HG02970 (cell line): ENCODE measurements around the gene LAMTOR5.
"Not testable (repeated sequence)": the region's sequence is repeated elsewhere in the genome, so short reads cannot be mapped to it uniquely, and the experiment has no call there.

Source experiments
- ATAC-seq: cut with Tn5 transposase; IDR thresholded peaks from one replicate; pipeline ENCODE4 v1.9.1; 2021; ENCODE audit warnings: mild to moderate bottlenecking, moderate library complexity, moderate number of reproducible peaks; ENCODE audit not compliant: unreplicated experiment, low FRiP score

Gene LAMTOR5

GRCh38 chr1:110430366-110430765 lies 22.9 kb upstream of the LAMTOR5 start:
- ATAC-seq = no peak

DNA sequence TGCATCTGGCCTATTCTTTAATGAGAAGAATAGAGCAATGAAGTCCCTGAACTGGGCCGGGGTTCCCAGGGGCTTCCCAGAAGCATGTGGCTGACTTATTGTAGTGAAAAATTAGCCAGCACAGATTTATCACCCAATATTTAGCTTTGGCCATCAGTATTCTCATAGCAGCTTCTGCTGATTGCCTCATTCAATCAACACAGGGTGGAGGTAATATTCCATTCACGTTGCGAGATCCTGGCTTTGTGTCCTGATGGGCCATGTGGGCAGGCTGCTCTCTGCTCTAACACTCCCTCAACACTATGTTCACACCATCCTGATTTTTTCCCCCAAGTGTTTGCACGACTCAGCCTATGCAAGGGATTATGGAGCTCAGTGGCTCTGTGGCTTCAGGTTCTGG lies 21.5 kb upstream of the LAMTOR5 start:
- no peak for ATAC-seq

- no peak for ATAC-seq
These were observed 19.4 kb upstream of the LAMTOR5 start for GRCh38 chr1:110426854-110427253.

GRCh38 chr1:110425612-110426152 lies 18.2 kb upstream of the LAMTOR5 start:
- no peak for ATAC-seq

DNA sequence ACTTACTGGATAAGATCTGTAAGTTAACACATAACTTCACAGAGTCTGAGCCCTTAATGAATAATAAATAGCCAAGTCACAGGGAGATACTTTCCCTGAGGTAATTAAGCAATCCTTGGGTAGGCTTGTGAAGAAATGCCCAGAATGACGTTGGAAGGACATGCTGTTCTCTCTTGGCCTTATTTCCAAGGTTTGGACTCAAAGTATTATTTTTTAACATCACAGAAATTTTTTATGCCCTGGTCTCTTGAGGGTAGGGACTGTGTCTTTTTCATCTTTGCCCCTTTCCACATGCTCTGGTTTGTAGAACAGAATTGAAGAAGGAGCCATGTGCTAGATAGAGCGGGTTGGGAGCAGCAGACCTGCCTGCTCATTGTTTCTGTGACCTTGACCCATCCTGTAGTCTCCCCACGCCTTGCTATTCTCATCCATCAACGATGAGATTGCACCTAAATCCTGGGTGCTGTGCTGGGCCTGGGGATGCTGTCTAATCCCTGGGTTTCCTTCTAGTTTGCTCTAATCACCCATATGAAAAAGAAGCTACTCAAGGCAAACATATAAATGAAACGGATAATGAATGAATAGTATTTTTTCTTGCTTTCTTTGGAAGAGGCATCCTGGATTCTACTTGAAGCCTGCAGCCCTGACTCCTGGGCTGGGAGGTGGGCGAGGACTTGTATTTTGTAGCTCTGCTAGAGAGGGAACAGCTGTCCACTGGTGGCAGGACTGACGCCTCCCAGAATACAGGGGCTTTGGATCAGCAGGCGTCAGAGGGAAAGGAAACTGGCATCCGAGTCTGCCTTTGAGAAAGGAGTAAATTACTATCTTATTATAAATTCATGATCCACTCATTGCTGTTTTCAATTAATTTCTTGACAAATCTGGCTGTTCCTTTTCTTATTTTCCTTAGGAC lies 17.5 kb upstream of the LAMTOR5 start:
- ATAC-seq = no peak

DNA sequence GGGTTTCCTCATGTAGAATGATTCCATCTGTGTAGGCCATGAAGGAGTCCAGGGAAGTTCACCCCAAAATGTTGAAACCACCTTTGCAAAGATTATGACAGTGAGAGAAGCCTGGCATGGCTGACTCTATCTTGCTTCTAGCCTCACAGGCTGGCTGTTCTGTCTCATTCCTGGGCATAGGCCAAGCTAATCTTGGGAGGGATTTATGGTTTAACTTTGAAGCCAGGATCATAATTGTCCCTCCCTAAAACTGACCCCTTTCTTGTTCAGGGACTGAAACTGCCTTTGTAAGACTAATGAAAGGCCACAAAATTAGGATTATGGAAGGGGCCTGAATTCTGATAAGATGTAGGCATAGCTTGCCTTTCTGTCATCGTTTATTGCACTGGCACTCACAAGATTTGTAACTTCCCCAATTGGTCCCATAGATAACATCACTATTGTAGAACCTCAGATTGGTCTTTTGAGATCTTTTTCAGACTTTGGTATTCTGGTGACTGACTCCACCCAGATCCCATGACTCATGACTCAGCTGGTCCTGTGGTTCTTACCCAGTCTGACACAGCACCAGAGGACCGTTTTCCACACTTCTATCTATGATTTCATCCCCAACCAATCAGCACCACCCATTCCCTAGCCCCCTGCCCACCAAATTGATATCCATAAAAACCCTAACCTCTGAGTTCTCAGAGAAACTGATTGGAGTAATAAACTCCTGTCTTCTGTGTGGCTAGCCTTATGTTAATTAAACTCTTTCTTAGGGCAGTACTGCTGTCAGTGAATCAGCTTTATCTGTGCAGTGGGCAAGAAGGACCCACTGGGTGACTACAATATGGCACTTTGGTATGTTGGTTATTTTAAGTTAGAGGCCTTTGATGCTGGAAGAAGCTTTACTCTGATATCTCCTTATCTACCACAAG lies 13.6 kb upstream of the LAMTOR5 start:
- ATAC-seq = no peak

GRCh38 chr1:110420023-110420662 lies 12.6 kb upstream of the LAMTOR5 start:
- no peak for ATAC-seq

GRCh38 chr1:110418729-110419128 lies 11.2 kb upstream of the LAMTOR5 start:
- no peak for ATAC-seq

DNA sequence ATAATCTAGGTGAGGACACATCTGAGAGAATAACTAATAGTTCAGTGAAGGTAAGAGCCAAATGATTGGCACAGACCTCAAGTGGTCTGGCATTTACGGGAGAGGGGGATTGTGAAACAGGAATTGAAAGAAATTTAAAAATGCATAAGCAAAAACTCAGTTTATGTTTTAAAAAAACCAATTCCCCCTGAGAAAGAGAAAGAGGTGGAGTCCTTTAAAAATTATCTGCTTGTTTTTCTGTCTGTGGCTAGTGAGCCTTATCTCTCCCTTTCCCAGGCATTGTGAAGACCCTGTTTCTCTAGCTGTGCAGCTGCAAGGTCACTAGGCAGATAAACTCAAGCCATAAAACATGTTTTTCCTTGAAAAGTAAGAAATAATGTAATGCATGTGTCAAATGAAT lies 5.6 kb upstream of the LAMTOR5 start:
- not testable (repeated sequence) for ATAC-seq

GRCh38 chr1:110412576-110412975 lies 5.1 kb upstream of the LAMTOR5 start:
- no peak for ATAC-seq

DNA sequence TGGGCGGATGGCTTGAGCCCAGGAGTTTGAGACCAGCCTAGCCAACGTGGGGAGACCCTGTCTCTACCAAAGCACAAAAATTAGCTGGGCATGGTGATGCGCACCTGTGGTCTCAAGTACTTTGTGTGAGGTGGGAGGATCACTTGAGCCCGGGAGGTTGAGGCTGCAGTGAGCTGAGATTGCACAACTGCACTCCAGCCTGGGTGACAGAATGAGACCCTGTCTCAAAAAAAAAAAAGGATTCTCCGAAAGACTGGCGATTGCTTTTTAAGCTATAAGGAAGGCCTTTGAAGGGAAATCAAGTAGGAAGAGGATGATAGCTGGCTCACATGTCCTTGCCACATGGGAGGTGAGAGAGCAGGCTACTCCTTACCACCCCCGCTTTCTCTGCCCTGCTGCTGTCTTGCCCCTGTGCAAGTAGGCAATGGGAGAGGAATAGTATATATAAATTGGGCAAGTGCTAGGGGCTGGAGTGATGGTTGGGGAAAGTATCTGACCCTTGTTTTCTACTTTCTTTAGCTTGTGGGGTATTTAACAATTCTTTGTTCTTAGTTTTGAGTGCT lies 3.8 kb upstream of the LAMTOR5 start:
- ATAC-seq = no peak

DNA sequence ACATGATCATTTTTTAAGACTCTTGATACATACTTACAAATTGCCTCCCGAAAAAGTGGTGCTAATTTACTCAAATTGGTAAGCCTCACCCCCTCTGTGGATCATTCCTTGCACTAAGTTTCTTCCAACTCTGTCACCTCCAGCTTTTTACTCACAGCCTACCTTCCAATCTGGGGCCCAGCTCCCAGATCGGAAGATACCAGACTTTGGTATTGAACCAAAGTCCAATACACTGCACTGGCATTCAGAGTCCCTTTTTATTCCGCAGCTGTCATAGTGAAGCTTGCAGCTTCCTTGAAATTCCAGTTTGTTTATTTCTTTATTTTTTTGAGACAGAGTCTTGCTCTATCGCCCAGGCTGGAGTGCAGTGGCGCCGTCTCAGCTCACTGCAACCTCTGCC lies 1.8 kb upstream of the LAMTOR5 start:
- no peak for ATAC-seq

GRCh38 chr1:110408488-110408887 lies 994 bp upstream of the LAMTOR5 start:
- no peak for ATAC-seq

GRCh38 chr1:110406407-110406806 lies 1.1 kb downstream of the LAMTOR5 start:
- not testable (repeated sequence) for ATAC-seq

DNA sequence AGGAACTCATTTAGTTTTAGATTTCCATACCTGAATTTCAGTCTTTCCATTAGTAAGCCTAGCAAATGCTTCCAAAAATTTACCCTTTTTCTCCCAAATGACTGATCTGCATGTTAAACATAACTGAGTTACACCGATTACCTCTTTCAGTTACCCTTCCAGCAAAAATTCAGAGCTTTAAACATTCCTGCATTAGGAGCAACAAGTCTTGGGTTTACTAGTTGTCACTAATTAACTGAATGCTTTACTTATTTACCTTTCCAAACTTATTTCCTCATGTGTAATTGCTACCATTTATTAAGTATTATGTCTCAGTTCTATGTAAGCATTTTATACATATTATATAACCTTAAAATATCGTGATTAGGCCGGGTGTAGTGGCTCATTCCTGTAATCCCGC lies 3.1 kb downstream of the LAMTOR5 start:
- no peak for ATAC-seq

GRCh38 chr1:110403805-110404204 lies 3.7 kb downstream of the LAMTOR5 start:
- ATAC-seq = no peak

GRCh38 chr1:110396259-110396958 lies 11.1 kb downstream of the LAMTOR5 start:
- ATAC-seq = not testable (repeated sequence)

DNA sequence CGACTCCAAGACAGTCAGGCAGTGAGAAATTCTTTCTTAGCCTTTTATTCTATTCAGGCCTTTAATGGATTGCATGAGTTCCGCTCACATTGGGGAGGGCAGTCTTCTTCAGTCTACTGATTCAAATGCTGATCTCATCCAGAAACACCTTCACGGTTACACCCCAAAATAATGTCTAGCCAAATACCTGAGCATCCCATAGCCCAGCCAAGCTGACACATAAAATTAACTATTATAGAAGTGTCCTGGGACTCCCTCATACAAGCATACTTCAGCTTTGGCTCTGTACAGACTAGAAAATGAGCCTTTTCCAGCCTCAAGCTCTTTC lies 13.0 kb downstream of the LAMTOR5 start:
- ATAC-seq = no peak

DNA sequence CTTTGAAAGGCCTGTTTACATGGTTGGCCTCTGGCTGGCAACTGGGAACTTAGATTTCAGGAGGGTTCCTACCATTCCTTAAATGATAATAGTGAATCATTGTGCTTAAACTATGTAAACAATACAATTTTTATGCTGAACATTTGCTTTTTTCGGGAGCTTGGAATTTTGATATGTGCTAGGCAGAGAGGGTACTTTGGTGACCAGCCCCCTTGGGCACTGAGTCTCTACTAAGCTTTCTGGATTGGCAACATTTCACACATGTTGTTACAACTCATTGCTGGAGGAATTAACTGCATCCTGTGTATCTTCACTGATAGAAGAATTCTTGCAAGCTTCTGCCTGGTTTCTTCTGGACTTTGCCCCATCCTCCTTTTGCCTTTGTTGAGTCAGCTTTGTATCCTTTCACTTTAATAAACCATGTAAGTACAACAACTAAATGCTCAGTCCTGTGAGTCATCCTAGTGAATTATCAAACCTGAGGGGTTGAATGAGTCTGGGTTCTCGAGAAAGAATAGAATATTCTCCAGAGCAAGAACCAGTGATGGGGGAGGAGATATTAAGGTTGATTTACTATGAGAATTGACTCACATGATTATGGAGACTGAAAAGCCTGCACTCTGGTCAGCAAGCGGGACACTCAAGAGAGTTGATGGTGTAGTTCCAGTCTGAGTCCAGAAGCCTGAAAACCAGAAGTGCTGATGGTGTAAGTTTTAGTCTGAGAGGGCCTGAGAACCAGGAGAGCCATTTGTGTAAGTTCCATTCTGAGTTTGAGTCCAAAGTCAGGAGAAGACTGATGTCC lies 13.6 kb downstream of the LAMTOR5 start:
- no peak for ATAC-seq
